ENCODE data around the gene PRKACA.

Gene PRKACA

GRCh38 chr19:14138576-14139265 is 21.2 kb upstream of the PRKACA start:
- DNase-seq (ENCODE audit: extremely low read depth, low read depth), result no peak
- TF ChIP-seq, protein P1, sequence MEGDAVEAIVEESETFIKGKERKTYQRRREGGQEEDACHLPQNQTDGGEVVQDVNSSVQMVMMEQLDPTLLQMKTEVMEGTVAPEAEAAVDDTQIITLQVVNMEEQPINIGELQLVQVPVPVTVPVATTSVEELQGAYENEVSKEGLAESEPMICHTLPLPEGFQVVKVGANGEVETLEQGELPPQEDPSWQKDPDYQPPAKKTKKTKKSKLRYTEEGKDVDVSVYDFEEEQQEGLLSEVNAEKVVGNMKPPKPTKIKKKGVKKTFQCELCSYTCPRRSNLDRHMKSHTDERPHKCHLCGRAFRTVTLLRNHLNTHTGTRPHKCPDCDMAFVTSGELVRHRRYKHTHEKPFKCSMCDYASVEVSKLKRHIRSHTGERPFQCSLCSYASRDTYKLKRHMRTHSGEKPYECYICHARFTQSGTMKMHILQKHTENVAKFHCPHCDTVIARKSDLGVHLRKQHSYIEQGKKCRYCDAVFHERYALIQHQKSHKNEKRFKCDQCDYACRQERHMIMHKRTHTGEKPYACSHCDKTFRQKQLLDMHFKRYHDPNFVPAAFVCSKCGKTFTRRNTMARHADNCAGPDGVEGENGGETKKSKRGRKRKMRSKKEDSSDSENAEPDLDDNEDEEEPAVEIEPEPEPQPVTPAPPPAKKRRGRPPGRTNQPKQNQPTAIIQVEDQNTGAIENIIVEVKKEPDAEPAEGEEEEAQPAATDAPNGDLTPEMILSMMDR (IDR thresholded peaks at IDR 0.05; ENCODE audit: low read depth, low read length, missing control alignments), result no peak
- 0 out of 2 replicates have a peak overlapping the region, but pooled peaks have one; percentile 4 for H3K4me3 ChIP-seq (replicated peaks; ENCODE audit: low read depth, low read length)

- peak; percentile 99 for DNase-seq (ENCODE audit: extremely low read depth, low read depth)
- TF ChIP-seq, protein P1 (IDR thresholded peaks at IDR 0.05; ENCODE audit: low read depth, low read length, missing control alignments), result peak; percentile 77
- H3K4me3 ChIP-seq (replicated peaks; ENCODE audit: low read depth, low read length), result peak within 1 kb of the TSS; percentile 72
Measured at GRCh38 chr19:14136509-14137281, 19.1 kb upstream of the PRKACA start, which contains the start of gene ASF1B. TSS of gene ASF1B (minus strand) at chr19:14136589. CDS start at chr19:14136456, 133 bp downstream.

GRCh38 chr19:14135985-14136508 is 18.5 kb upstream of the PRKACA start:
- DNase-seq (ENCODE audit: extremely low read depth, low read depth), result no peak
- peak overlapping the region; percentile 72 for H3K4me3 ChIP-seq (replicated peaks; ENCODE audit: low read depth, low read length)
- TF ChIP-seq, protein P1 (IDR thresholded peaks at IDR 0.05; ENCODE audit: low read depth, low read length, missing control alignments), result no peak

DNA sequence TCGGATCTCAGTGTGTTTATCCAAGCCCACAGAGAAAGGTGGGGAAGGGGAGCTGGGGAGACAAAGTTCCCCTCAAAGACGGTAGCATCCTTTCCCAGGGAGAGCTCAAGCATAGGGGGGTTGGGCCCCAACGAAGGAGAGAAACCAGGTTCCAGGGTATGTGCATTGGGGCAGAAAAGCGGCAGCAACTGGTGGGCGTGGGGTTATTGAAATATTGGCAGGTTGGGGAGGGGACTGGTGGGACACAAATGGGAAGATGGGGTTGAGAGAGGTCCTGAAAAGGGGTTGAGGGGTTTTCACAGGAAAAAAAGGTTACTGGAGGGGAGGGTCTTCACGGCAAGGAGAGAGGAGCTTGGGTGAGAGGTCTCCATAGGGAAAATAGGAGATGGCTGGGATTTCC is 17.8 kb upstream of the PRKACA start:
- H3K4me3 ChIP-seq (replicated peaks; ENCODE audit: low read depth, low read length), result peak overlapping the region; percentile 72
- DNase-seq (ENCODE audit: extremely low read depth, low read depth), result no peak
- TF ChIP-seq, protein P1 (IDR thresholded peaks at IDR 0.05; ENCODE audit: low read depth, low read length, missing control alignments), result no peak

DNA sequence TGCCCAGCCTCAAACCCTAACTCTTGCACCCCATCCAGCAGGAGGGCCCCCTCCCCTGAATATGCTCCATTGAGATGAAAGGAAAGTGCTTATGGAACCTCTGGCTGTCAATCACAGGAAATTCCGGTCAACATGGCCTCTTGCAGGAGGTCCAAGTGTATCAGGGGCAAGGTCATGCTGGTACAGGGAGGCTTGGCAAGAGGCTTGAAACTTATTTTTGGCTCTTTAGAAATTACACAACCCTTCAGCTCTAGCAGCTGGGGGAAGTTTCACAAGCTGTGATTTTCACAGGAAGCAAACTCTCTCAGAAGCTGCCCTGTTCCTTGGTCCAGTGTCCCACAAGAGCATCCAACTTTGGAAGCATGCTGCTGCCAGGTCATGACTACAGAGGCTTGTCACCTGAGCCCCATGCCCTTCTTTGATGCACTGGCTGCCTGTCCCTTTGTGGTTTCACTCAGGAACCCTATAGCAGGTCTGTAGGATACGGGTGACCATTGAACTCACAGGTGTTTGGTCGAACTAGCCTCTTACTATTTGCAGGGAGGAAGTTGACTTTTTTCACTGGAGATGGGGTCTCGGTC is 10.5 kb upstream of the PRKACA start:
- DNase-seq (ENCODE audit: extremely low read depth, low read depth), result no peak
- H3K4me3 ChIP-seq (replicated peaks; ENCODE audit: low read depth, low read length), result no peak overlapping the region
- TF ChIP-seq, protein P1 (IDR thresholded peaks at IDR 0.05; ENCODE audit: low read depth, low read length, missing control alignments), result no peak

- DNase-seq (ENCODE audit: extremely low read depth, low read depth), result no peak
- TF ChIP-seq, protein P1 (IDR thresholded peaks at IDR 0.05; ENCODE audit: low read depth, low read length, missing control alignments), result no peak
- H3K4me3 ChIP-seq (replicated peaks; ENCODE audit: low read depth, low read length), result no peak overlapping the region
Measured at GRCh38 chr19:14127176-14127575, 9.6 kb upstream of the PRKACA start.

Data from HFF-Myc (cell line).